ENCODE data around the gene ALDH1A3.

Gene ALDH1A3

DNA sequence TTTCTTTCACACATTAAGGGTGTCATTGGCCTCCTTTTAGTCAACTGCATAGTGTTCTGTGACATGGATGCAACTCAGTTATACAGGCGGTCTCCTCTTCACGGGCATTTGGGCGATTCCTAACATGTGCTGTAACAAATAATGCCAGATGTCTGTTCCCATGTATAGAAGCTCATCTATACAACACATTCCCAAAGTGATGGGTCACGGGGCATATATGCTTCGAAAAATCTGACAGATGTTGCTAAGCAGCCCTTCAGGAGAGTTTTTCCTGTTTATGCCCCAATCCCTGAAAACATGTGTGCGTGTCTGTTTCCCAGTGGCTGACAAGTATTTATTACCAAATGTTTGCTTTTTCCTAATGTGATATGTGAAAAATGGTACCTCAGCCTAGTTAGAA is 65.4 kb downstream of the ALDH1A3 start:
- in situ Hi-C loops (cut with MboI; ENCODE audit: low sequenced_read_pairs, unreplicated experiment) = no loop called here
- TF ChIP-seq, protein P1, sequence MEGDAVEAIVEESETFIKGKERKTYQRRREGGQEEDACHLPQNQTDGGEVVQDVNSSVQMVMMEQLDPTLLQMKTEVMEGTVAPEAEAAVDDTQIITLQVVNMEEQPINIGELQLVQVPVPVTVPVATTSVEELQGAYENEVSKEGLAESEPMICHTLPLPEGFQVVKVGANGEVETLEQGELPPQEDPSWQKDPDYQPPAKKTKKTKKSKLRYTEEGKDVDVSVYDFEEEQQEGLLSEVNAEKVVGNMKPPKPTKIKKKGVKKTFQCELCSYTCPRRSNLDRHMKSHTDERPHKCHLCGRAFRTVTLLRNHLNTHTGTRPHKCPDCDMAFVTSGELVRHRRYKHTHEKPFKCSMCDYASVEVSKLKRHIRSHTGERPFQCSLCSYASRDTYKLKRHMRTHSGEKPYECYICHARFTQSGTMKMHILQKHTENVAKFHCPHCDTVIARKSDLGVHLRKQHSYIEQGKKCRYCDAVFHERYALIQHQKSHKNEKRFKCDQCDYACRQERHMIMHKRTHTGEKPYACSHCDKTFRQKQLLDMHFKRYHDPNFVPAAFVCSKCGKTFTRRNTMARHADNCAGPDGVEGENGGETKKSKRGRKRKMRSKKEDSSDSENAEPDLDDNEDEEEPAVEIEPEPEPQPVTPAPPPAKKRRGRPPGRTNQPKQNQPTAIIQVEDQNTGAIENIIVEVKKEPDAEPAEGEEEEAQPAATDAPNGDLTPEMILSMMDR (IDR thresholded peaks at IDR 0.05; ENCODE audit: borderline replicate concordance, control extremely low read depth, extremely low read depth, insufficient read depth, missing control alignments) = no peak

GRCh38 chr15:100947760-100948429 is 68.3 kb downstream of the ALDH1A3 start:
- in situ Hi-C loops (cut with MboI; ENCODE audit: low sequenced_read_pairs, unreplicated experiment) = no loop called here
- DNase-seq (ENCODE audit: low spot score) = no peak
- TF ChIP-seq, protein P1 (IDR thresholded peaks at IDR 0.05; ENCODE audit: borderline replicate concordance, control extremely low read depth, extremely low read depth, insufficient read depth, missing control alignments) = no peak

More for the DNA sequence above, 65.4 kb downstream of the ALDH1A3 start:
- DNase-seq (ENCODE audit: low spot score) = no peak

DNA sequence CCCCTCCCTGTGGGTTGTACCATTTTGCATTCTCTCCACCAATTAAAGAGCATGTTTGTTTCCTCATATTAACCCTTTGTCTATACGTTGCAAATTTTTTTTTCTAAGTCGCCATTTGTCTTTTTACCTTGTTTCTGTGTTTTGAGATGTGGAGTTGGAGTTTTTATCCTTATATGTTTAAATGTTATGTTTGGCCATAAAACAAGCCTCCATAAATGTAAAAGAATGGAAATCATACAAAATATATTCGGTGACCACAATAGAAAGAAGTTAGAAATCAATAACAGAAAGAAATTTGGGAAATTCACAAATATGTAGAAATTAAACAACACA is 68.8 kb downstream of the ALDH1A3 start:
- in situ Hi-C loops (cut with MboI; ENCODE audit: low sequenced_read_pairs, unreplicated experiment) = no loop called here
- TF ChIP-seq, protein P1 (IDR thresholded peaks at IDR 0.05; ENCODE audit: borderline replicate concordance, control extremely low read depth, extremely low read depth, insufficient read depth, missing control alignments) = no peak
- no peak for DNase-seq (ENCODE audit: low spot score)

DNA sequence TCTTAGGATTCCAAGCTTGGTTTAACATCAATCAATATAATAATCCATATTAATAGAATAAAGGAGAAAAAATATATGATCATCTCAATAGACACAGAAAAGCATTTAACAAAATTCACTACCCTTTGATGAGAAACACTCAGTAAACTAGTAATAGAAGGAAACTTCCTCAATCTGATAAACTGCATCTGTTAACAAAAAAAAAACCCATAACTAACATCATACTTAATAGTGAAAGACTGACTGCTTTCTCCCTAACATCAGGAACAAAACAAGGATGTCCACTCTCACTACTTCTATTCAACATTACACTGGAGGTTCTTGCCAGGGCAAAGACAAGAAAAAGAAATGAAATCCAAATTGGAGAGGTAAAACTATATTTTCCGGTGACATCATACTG is 70.1 kb downstream of the ALDH1A3 start:
- TF ChIP-seq, protein P1 (IDR thresholded peaks at IDR 0.05; ENCODE audit: borderline replicate concordance, control extremely low read depth, extremely low read depth, insufficient read depth, missing control alignments) = no peak
- no peak for DNase-seq (ENCODE audit: low spot score)
- in situ Hi-C loops (cut with MboI; ENCODE audit: low sequenced_read_pairs, unreplicated experiment) = no loop called here

GRCh38 chr15:100951965-100952364 is 72.3 kb downstream of the ALDH1A3 start:
- TF ChIP-seq, protein P1 (IDR thresholded peaks at IDR 0.05; ENCODE audit: borderline replicate concordance, control extremely low read depth, extremely low read depth, insufficient read depth, missing control alignments) = no peak
- no peak for DNase-seq (ENCODE audit: low spot score)
- in situ Hi-C loops (cut with MboI; ENCODE audit: low sequenced_read_pairs, unreplicated experiment) = no loop called here

DNA sequence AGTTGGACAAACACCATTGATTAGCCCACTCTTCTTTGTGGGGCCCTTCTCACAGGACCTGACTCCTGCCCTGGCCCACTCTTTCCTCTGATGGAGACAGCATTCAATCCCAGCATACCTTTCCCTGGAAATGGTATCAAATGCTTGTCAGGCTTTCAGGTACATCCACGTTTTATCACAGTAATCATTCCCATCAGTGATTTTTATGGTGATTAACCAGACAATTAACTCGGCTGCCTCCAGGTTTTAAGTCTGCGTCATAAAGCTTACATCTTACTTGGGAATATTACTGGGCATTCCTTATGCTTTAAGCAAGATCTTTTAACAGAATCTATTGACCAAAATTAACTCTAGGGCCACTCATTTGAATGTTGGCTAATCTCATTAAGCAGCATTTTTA is 72.9 kb downstream of the ALDH1A3 start:
- in situ Hi-C loops (cut with MboI; ENCODE audit: low sequenced_read_pairs, unreplicated experiment) = no loop called here
- no peak for DNase-seq (ENCODE audit: low spot score)
- TF ChIP-seq, protein P1 (IDR thresholded peaks at IDR 0.05; ENCODE audit: borderline replicate concordance, control extremely low read depth, extremely low read depth, insufficient read depth, missing control alignments) = no peak
